Fibroblast of lung (primary cell): ENCODE measurements around the gene TICRR. TPM values are rescaled to one million over a fixed set of nuclear protein-coding genes. Genes with fewer than 3 reads are reported as not detected.
A peak's percentile ranks its signal among the peaks of the same experiment; 100 is the strongest.

Experiments used
- DNase-seq, 2 donors: peaks; one replicate each; pipeline versions ENCODE4 v3.0.0 to v3.0.0-alpha.2; 2010; ENCODE audit warnings: low read depth in 2 of 2
- H2AFZ ChIP-seq: 2 replicates; pipeline ENCODE4 v1.5.1; 2012; ENCODE audit warnings: low read length, control low read depth, inconsistent platforms
- H3K27ac ChIP-seq: 2 replicates; pipeline ENCODE4 v1.5.1; 2011; ENCODE audit warnings: low read length, control low read depth; ENCODE audit not compliant: insufficient read depth
- H3K27me3 ChIP-seq: 2 replicates; pipeline ENCODE4 v1.5.1; 2011; ENCODE audit warnings: mild to moderate bottlenecking, low read length; ENCODE audit not compliant: control insufficient read depth, insufficient read depth
- H3K36me3 ChIP-seq: 2 replicates; pipeline ENCODE4 v1.5.1; 2011; ENCODE audit warnings: low read length; ENCODE audit not compliant: control insufficient read depth, insufficient read depth
- H3K4me1 ChIP-seq: 2 replicates; pipeline ENCODE4 v1.5.1; 2011; ENCODE audit warnings: low read length; ENCODE audit not compliant: control insufficient read depth, insufficient read depth; ENCODE audit errors: extremely low read depth
- H3K4me2 ChIP-seq: 2 replicates; pipeline ENCODE4 v1.5.1; 2011; ENCODE audit warnings: low read length, control low read depth; ENCODE audit not compliant: insufficient read depth; ENCODE audit errors: extremely low read depth
- H3K4me3 ChIP-seq, 4 experiments: fragments of 200-600 bp in 1 of 4; sonication (generic) in 1 of 4; replicated peaks in 1 of 4; 2 replicates each; pipeline ENCODE4 v1.5.1; 2011 to 2016; ENCODE audit warnings: low read length in 4 of 4, low read depth in 3 of 4, mild to moderate bottlenecking in 3 of 4, control low read depth in 2 of 4, inconsistent platforms in 1 of 4, mixed read lengths in 1 of 4; ENCODE audit not compliant: insufficient read depth in 1 of 4; ENCODE audit errors: control extremely low read depth in 1 of 4
- H3K79me2 ChIP-seq: 2 replicates; pipeline ENCODE4 v1.5.1; 2012; ENCODE audit warnings: mild to moderate bottlenecking, low read length, inconsistent platforms; ENCODE audit not compliant: control insufficient read depth, insufficient read depth
- H3K9ac ChIP-seq: 2 replicates; pipeline ENCODE4 v1.5.1; 2011; ENCODE audit warnings: mild to moderate bottlenecking, low read length, control low read depth; ENCODE audit not compliant: insufficient read depth
- H3K9me3 ChIP-seq: 2 replicates; pipeline ENCODE4 v1.5.1; 2012; ENCODE audit warnings: low read depth, low read length; ENCODE audit not compliant: control insufficient read depth, insufficient read depth
- H4K20me1 ChIP-seq: 2 replicates; pipeline ENCODE4 v1.5.1; 2011; ENCODE audit warnings: low read length; ENCODE audit not compliant: control insufficient read depth, insufficient read depth; ENCODE audit errors: extremely low read depth
- EZH2 ChIP-seq: IDR thresholded peaks from 2 replicates; pipeline ENCODE4 v1.5.1; 2012; ENCODE audit warnings: low read length, control low read depth, mild to moderate bottlenecking; ENCODE audit errors: missing control alignments
- polyA plus RNA-seq, 2 donors: library from polyadenylated mRNA; depleted of rRNA in 1 of 2; stranded (reverse) in 1 of 2; unstranded in 1 of 2; fragments of >200 nt; gene quantifications; 2 replicates each; pipeline ENCODE4 v1.2.1, GENCODE V29; 2011 to 2012; ENCODE audit warnings: missing spikeins in 1 of 2
- total RNA-seq: library from RNA; depleted of rRNA; stranded (reverse); fragments of >200 nt; gene quantifications from 2 replicates; pipeline ENCODE4 v1.2.1, GENCODE V29; 2014
- TF ChIP-seq, protein P1 (sequence below), 2 donors: IDR thresholded peaks in 1 of 2; conservative IDR thresholded peaks in 1 of 2; 1 replicate in 1 of 2; 2 replicates in 1 of 2; pipeline ENCODE4 v1.5.1; 2011 to 2012; ENCODE audit warnings: low read length in 2 of 2, control low read depth in 1 of 2, inconsistent platforms in 1 of 2, low read depth in 1 of 2, mild to moderate bottlenecking in 1 of 2

The TICRR gene
- total and polyA plus RNA-seq, 2 donors (not counting 1 experiment from before 2014, with no cell fraction given): 1.2 to 1.6 TPM

DNA sequence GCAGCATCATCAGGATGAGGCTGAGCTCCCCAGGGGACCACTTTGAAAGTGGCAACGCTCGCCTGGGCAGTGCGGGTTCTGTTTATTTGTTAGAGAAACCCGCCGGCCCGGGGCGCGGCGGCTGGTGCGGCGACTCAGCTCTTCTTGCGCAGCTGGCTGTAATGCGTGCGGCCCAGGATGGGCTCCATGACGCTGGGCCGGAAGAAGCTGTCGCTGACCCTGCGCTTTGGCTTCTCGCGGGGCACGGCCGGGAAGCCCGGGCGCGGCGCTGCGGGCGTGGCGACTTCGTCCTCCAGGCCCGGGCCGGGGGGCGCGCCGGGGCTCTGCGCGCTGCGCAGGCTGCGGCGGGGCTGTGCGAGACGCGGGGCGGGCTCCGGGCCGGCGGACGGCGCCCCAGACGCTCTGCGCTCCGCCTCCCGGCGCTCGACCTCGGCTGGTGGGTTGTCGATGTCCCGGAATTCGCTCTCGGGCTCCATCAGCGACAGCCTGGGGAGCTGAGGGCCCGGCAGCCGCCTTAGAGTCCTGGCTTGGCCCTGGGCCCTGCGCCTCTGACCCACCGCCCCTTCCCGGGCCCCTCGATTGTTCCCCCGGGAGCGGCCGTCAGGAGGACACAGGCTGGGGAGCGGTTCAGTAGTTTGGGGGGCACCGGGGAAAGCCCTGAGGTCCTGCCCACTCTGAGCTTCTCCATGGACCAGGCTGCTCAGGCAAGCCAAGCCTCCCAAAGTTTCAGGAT is 90.3 kb downstream of the TICRR start:
- Histone ChIP-seq H3K4me2 (peak overlapping the region; percentile 55), H4K20me1 (no peaks in the 10 kb centered on the region), H2AFZ (peak overlapping the region; percentile 77), H3K4me1 (peaks cover 11% of the 10 kb centered on the region), H3K36me3 (no peaks in the 10 kb centered on the region), H3K27me3 (no peaks in the 10 kb centered on the region), H3K9me3 (no peaks in the 10 kb centered on the region), H3K79me2 (no peaks in the 10 kb centered on the region), H3K4me3 (peak overlapping the region in 3 of 4 experiments; percentile 13 to 46 (median 26)), H3K9ac (peak overlapping the region; percentile 59), H3K27ac (peak overlapping the region; percentile 65)
- peak; percentile 65 to 71 for DNase-seq
- no peak for TF ChIP-seq EZH2
- TF ChIP-seq, protein P1, sequence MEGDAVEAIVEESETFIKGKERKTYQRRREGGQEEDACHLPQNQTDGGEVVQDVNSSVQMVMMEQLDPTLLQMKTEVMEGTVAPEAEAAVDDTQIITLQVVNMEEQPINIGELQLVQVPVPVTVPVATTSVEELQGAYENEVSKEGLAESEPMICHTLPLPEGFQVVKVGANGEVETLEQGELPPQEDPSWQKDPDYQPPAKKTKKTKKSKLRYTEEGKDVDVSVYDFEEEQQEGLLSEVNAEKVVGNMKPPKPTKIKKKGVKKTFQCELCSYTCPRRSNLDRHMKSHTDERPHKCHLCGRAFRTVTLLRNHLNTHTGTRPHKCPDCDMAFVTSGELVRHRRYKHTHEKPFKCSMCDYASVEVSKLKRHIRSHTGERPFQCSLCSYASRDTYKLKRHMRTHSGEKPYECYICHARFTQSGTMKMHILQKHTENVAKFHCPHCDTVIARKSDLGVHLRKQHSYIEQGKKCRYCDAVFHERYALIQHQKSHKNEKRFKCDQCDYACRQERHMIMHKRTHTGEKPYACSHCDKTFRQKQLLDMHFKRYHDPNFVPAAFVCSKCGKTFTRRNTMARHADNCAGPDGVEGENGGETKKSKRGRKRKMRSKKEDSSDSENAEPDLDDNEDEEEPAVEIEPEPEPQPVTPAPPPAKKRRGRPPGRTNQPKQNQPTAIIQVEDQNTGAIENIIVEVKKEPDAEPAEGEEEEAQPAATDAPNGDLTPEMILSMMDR (conservative IDR thresholded peaks at IDR 0.05 in 1 of 2, IDR thresholded peaks at IDR 0.05 in 1 of 2; ENCODE audit: low read depth in 1 of 2, low read length in 2 of 2): no peak

DNA sequence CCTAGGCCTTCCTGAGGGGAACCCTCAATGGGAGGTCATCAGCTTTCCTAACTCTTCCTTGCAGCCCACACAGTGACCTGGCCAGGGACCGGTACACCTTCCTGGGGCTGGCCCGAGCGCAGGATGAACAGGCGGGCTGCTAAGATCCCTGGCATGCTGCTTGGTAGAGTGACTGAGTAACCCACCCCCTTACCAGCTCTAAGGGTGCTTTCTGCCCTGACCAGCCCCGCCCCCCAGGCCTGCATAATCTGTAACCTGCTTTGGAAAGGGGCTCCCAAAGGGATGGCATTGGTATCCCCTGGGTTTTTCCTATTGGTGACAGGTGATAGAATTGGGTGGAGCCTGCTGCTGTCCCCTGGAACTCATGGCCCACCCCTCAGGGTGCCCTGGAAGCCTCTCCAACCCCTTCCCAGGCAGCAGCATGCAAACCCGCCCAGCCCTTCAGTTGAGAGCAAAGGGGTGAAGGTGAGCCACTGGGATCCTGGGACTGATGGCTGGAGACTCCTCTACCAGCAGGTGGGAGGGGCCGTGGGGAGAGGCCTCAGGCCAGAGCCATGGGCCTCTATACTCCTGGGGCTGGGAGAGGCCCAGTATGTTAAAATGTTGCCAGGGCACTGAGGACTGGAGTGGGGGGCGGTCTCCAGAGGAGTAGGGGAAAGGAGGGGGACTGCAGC is 91.1 kb downstream of the TICRR start:
- no peaks in the 10 kb centered on the region for H3K79me2 ChIP-seq
- no peak for TF ChIP-seq EZH2
- TF ChIP-seq, protein P1 (conservative IDR thresholded peaks at IDR 0.05 in 1 of 2, IDR thresholded peaks at IDR 0.05 in 1 of 2; ENCODE audit: low read depth in 1 of 2, low read length in 2 of 2): no peak
- peak overlapping the region in 2 of 4 experiments; percentile 13 to 35 for H3K4me3 ChIP-seq
- H3K4me1 ChIP-seq: peaks cover 11% of the 10 kb centered on the region
- H3K36me3 ChIP-seq: no peaks in the 10 kb centered on the region
- H3K27ac ChIP-seq: peak overlapping the region; percentile 65
- no peaks in the 10 kb centered on the region for H4K20me1 ChIP-seq
- H3K4me2 ChIP-seq: no peak overlapping the region
- peak overlapping the region; percentile 59 for H3K9ac ChIP-seq
- DNase-seq: no peak
- H3K9me3 ChIP-seq: no peaks in the 10 kb centered on the region
- H2AFZ ChIP-seq: peak overlapping the region; percentile 77
- H3K27me3 ChIP-seq: no peaks in the 10 kb centered on the region

DNA sequence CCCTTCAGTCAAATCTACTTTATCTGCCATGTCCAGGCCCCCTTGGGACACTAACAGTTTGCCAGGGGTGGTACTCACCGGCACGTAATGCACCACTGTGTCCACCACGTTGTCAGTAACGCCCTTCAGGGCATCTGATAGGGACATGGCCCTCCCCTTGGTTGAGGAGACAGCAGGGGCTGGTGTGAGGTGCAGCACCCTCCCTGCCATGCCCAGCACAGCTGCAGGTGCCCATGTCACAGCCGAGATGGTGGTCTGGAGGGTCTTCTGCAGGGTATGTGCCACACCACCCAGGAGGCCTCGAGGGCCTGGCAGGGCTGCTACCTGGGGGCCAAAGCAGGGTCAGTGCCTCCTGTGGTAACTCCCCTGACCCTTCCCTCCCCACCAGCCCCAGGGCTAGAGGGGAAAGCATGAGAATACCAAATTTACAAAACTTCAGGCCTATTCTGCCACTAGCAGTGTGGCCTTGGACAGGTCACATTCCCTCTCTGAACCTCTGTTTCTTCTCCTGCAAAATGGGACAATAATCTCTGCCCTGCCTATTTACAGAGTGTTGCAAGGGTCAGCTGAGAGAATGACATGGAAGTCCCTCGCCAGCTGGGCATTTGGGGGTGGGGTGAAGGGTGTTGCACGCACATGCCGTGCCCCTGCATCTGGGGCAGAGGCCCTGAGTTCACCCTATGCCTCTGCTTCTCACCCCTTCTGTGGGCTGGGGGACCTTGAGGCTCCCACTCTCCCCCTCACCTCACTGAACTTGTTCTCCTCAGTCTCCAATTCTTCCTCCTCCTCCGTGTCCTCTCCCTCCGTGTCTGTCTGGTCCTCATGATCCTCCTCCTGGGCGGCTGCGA is 91.8 kb downstream of the TICRR start:
- TF ChIP-seq EZH2: no peak
- TF ChIP-seq, protein P1 (conservative IDR thresholded peaks at IDR 0.05 in 1 of 2, IDR thresholded peaks at IDR 0.05 in 1 of 2; ENCODE audit: low read depth in 1 of 2, low read length in 2 of 2): no peak
- H3K9me3 ChIP-seq: no peaks in the 10 kb centered on the region
- H3K4me1 ChIP-seq: peaks cover 11% of the 10 kb centered on the region
- H2AFZ ChIP-seq: no peak overlapping the region
- H3K36me3 ChIP-seq: no peaks in the 10 kb centered on the region
- no peaks in the 10 kb centered on the region for H3K27me3 ChIP-seq
- no peaks in the 10 kb centered on the region for H4K20me1 ChIP-seq
- no peak for DNase-seq
- H3K9ac ChIP-seq: no peak overlapping the region
- no peak overlapping the region for H3K27ac ChIP-seq
- H3K4me2 ChIP-seq: no peak overlapping the region
- H3K79me2 ChIP-seq: no peaks in the 10 kb centered on the region
- H3K4me3 ChIP-seq: no peak overlapping the region
